OCI-LY7 (cell line): Measurements from ENCODE around the gene DOCK7.

Experiments used
- CTCF ChIP-seq: fragments of 200-600 bp; sonication (generic); conservative IDR thresholded peaks from 2 replicates; pipeline ENCODE4 v1.5.1; 2014; ENCODE audit warnings: mild to moderate bottlenecking, antibody characterized with exemption, low read length, moderate library complexity, mixed read lengths
- EZH2phosphoT487 ChIP-seq: fragments of 200-600 bp; sonication (generic); IDR thresholded peaks from 2 replicates; pipeline ENCODE4 v1.6.1; 2018; ENCODE audit warnings: low read depth, borderline replicate concordance, mild to moderate bottlenecking, mixed run types, antibody characterized with exemption, low read length, moderate library complexity, mixed read lengths

DNA sequence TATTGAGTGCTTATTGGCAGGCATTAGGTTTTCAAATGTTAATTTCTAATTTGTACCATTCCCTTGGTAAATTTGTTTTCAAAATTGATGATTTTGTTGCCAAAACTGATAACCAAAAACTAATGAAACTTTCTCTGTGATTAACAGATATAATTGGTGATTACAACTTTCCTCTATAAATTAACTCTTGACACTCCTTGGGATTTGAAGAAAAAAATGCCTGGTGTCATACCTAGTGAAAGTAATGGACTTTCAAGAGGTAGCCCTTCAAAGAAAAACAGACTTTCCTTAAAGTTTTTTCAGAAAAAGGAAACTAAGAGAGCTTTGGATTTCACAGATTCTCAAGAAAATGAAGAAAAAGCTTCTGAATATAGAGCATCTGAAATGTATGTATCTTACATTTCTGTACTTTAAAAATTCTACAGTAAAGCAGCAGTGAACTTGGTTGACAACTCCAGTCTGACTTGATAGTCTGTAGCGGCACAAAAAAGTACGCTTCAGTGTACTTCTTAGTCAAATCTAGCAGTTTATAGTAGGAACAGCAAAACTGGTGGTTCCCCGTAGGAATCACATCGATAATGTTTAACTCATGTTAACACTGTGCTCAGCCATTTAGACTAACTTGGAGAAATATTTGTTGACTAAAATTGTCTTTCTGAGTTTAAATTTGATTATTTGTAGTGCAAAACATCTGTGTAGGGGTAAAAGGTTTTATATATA, 248.4 kb downstream of the DOCK7 start:
- 0 out of 2 replicates have a peak, but pooled peaks have one; percentile 29 for TF ChIP-seq CTCF
- no peak for TF ChIP-seq EZH2phosphoT487
